Neural crest cell (in vitro differentiated cells): Measurements from ENCODE around the gene OPN1MW3. TPM values are rescaled to one million over a fixed set of nuclear protein-coding genes. Genes with fewer than 3 reads are reported as not detected.
"Not testable (repeated sequence)": the region's sequence is repeated elsewhere in the genome, so short reads cannot be mapped to it uniquely, and the experiment has no call there.

ENCODE experiments used
- DNase-seq: peaks from one replicate; pipeline ENCODE4 v3.0.0; 2021; ENCODE audit warnings: low read depth, mixed read lengths, low spot score
- H3K27ac Mint-ChIP-seq: one replicate; pipeline ENCODE4 v1.8.0; 2021; ENCODE audit warnings: mild to moderate bottlenecking, mixed read lengths; ENCODE audit not compliant: unreplicated experiment
- H3K27me3 Mint-ChIP-seq: 2 replicates; pipeline ENCODE4 v1.8.0; 2021; ENCODE audit warnings: low read depth, mild to moderate bottlenecking, mixed read lengths
- H3K36me3 Mint-ChIP-seq: 2 replicates; pipeline ENCODE4 v1.8.0; 2021; ENCODE audit warnings: low read depth, mild to moderate bottlenecking, mixed read lengths
- H3K4me1 Mint-ChIP-seq: 2 replicates; pipeline ENCODE4 v1.8.0; 2021; ENCODE audit warnings: mixed read lengths
- H3K4me3 Mint-ChIP-seq: one replicate; pipeline ENCODE4 v1.8.0; 2021; ENCODE audit warnings: mild to moderate bottlenecking, mixed read lengths
- H3K9me3 Mint-ChIP-seq: 2 replicates; pipeline ENCODE4 v1.8.0; 2021; ENCODE audit warnings: mixed read lengths
- long read RNA-seq: library from polyadenylated mRNA; unstranded; transcript quantifications from one replicate; pipeline ENCODE4 v2.0.0, GENCODE V29; 2020
- total RNA-seq: library from RNA; stranded (reverse); gene quantifications from 2 replicates; pipeline ENCODE4 v1.2.1, GENCODE V29; 2021

OPN1MW3 gene
- total RNA-seq = not detected in 2 replicates
- long read RNA-seq = 0 reads

DNA sequence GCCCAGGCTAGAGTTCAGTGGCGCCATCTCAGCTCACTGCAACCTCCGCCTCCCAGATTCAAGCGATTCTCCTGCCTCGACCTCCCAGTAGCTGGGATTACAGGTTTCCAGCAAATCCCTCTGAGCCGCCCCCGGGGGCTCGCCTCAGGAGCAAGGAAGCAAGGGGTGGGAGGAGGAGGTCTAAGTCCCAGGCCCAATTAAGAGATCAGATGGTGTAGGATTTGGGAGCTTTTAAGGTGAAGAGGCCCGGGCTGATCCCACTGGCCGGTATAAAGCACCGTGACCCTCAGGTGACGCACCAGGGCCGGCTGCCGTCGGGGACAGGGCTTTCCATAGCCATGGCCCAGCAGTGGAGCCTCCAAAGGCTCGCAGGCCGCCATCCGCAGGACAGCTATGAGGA, at the start of gene OPN1MW3:
Gene OPN1MW3, plus strand, starts transcription at position 301 of the 400 bp plus-strand sequence. Its CDS starts 38 bp downstream, at position 339.
- not testable (repeated sequence) for H3K4me3 Mint-ChIP-seq, DNase-seq, H3K36me3 Mint-ChIP-seq, H3K9me3 Mint-ChIP-seq, H3K27me3 Mint-ChIP-seq, H3K4me1 Mint-ChIP-seq, H3K27ac Mint-ChIP-seq

- H3K4me3 Mint-ChIP-seq, H3K27me3 Mint-ChIP-seq, H3K27ac Mint-ChIP-seq, H3K4me1 Mint-ChIP-seq, H3K9me3 Mint-ChIP-seq, H3K36me3 Mint-ChIP-seq, DNase-seq: not testable (repeated sequence)
These were observed 47.5 kb upstream of the OPN1MW3 start for GRCh38 chrX:154209670-154210418.

DNA sequence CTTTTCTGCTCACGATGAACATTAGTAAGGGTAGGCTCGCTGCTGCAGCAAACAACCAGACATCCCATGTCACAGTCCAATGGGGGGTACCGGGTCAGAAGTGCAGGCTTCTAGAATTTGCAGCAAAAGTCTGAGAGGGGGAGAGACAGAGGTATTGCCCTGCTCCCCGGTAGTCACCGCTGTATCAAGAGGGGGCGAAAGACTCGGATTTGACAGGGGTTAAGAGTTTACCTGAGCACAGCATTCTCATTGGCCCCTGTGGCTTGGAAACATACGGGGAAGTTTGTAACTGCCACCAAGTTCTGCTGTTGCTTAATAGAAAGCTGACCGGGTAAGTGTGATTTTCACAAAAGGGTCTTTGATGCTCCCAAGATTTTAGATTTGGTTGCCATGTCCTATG, 46.3 kb upstream of the OPN1MW3 start:
- not testable (repeated sequence) for H3K4me1 Mint-ChIP-seq, H3K27ac Mint-ChIP-seq, H3K27me3 Mint-ChIP-seq, DNase-seq, H3K9me3 Mint-ChIP-seq, H3K36me3 Mint-ChIP-seq, H3K4me3 Mint-ChIP-seq

DNA sequence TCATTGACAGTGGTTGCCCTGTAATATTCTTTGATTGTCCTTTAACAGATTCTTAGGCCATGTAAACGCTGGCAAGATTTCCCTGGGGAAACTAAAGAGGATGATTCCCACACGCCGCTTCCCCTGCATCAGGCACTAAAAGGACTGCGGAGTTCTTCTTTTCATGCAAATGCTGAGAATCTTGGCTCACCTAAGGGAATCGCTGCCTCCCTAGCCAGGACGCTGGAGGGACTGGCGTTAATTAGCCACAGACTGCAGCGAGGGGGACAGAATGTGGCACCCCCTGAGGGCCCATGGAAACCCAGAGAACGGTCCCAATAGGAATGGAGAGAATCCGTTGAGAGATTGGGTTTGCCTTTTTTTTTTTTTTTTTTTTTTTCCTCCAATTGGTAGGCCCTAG, 45.9 kb upstream of the OPN1MW3 start:
- DNase-seq, H3K4me3 Mint-ChIP-seq: not testable (repeated sequence)

DNA sequence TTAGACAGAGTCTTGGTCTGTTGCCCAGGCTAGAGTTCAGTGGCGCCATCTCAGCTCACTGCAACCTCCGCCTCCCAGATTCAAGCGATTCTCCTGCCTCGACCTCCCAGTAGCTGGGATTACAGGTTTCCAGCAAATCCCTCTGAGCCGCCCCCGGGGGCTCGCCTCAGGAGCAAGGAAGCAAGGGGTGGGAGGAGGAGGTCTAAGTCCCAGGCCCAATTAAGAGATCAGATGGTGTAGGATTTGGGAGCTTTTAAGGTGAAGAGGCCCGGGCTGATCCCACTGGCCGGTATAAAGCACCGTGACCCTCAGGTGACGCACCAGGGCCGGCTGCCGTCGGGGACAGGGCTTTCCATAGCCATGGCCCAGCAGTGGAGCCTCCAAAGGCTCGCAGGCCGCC, 37.9 kb upstream of the OPN1MW3 start, which contains the start of gene OPN1MW2:
Gene OPN1MW2, plus strand, starts transcription at position 301 of the 400 bp plus-strand sequence. Its CDS starts 60 bp downstream, at position 361.
- H3K9me3 Mint-ChIP-seq, H3K36me3 Mint-ChIP-seq, H3K27ac Mint-ChIP-seq, H3K4me1 Mint-ChIP-seq, DNase-seq, H3K4me3 Mint-ChIP-seq, H3K27me3 Mint-ChIP-seq: not testable (repeated sequence)

More for the DNA sequence above, 45.9 kb upstream of the OPN1MW3 start:
- not testable (repeated sequence) for H3K36me3 Mint-ChIP-seq, H3K27ac Mint-ChIP-seq, H3K4me1 Mint-ChIP-seq, H3K27me3 Mint-ChIP-seq, H3K9me3 Mint-ChIP-seq

DNA sequence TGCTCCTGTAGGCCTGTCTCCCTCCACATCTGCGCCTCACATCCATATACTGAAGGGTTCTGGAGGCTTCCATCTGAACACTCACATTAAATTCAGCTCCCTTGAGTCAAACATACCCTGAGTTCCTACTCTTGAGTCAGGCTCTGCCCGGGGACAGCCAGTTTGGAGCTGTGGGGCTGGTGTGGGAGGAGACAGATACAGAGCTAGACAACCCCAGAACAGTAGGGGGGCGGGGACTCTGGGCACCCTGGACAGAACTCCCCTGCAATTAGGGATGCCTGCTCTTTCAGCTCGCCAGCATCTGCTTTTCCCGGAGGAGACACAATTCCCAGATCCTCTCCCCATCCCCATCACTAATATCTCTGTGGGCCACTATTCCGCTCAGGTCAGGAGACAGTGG, 32.1 kb upstream of the OPN1MW3 start:
- not testable (repeated sequence) for H3K9me3 Mint-ChIP-seq, H3K27ac Mint-ChIP-seq, H3K4me3 Mint-ChIP-seq, H3K4me1 Mint-ChIP-seq, DNase-seq, H3K27me3 Mint-ChIP-seq, H3K36me3 Mint-ChIP-seq

DNA sequence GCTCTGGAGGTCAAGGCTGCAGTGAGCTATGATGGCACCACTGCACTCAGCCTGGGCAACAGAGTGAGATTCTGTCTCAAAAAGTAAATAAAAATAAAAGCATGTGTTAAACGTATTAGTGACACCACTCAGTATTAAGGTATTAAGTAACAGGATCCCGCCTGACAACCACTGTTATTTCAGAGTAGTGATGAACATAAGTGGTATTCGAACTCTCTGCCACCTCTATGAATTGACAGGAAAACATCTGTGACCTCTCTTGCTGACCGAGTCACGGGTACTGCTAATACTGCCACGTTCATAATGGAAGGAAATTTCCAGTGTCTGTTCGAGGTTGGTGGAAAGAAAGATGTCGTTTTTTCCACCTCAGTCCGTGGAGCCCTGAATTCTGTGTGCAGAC, 30.7 kb upstream of the OPN1MW3 start:
- H3K27me3 Mint-ChIP-seq, H3K36me3 Mint-ChIP-seq, DNase-seq, H3K9me3 Mint-ChIP-seq, H3K4me1 Mint-ChIP-seq, H3K4me3 Mint-ChIP-seq, H3K27ac Mint-ChIP-seq: not testable (repeated sequence)

DNA sequence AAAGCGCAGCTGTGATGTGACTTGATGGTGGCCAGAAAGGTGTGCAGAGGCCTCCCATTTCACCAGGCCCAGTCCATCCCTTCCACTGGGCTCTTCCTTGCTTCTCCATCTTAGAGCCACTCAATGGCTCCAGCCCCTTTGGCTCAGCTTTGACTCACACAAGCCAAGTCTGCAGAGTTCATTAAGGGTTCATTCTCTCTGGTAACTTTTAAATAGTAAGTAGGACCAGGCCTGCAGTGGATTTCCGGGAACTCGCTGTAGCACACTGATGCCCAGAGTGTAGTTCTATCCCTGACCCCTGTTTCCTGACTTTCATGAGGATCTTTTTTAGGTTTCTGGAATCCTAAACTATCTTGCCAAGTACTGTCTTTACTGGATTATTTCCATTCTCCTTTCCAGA, 25.9 kb upstream of the OPN1MW3 start:
- not testable (repeated sequence) for H3K27me3 Mint-ChIP-seq, H3K9me3 Mint-ChIP-seq, H3K4me1 Mint-ChIP-seq, DNase-seq, H3K4me3 Mint-ChIP-seq, H3K27ac Mint-ChIP-seq, H3K36me3 Mint-ChIP-seq

DNA sequence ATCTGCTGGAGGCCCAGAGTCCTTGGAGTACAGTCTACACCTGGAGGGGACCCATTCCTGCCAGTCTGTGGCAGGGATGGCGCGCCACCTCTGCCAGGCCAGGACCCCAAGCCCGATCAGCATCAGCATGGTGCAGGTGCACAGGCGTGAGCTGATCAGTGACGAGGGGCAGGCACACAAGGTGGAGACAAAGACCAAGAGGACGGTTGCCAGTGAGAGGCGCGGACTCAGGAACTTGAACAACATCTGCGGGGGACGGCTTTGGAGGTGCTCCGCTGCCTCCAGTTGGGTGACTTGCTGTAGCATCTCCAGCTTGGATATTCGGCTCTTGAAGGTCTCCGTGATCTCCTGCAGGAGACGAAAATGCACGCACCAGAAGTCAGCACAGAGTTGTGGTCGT, 23.8 kb upstream of the OPN1MW3 start:
- H3K4me1 Mint-ChIP-seq, H3K9me3 Mint-ChIP-seq, H3K27ac Mint-ChIP-seq, H3K36me3 Mint-ChIP-seq, DNase-seq, H3K27me3 Mint-ChIP-seq, H3K4me3 Mint-ChIP-seq: not testable (repeated sequence)

DNA sequence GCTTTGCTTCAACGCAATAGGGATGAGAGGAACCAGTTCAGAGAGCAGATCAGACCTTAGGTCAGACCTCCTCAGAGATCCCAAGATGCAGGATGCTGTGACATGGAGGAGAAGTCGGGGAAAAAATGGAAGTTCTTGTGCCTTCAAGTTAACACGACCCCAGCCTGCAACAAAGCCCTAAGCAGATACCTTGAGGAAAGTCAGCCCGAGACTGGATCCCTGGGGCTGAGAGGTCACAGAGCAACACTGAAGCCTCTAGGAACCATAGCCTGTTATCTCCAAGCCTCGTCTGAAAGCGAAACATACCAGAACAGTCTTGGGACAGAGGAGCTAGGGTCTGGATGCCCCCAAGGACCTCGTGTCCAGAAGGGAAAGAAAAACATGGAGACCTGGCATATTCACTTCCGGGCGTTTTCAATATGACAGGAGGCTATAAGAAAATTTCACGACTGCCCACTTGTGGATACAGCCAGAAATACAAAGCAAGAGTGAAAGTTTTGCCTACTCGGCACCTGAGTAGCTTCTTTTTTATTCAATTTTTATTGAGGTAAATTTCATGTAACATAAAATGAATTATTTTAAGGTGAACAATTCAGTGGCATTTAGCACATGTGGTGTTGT, 18.3 kb upstream of the OPN1MW3 start:
- not testable (repeated sequence) for H3K4me1 Mint-ChIP-seq, DNase-seq, H3K36me3 Mint-ChIP-seq, H3K27me3 Mint-ChIP-seq, H3K27ac Mint-ChIP-seq, H3K9me3 Mint-ChIP-seq, H3K4me3 Mint-ChIP-seq

DNA sequence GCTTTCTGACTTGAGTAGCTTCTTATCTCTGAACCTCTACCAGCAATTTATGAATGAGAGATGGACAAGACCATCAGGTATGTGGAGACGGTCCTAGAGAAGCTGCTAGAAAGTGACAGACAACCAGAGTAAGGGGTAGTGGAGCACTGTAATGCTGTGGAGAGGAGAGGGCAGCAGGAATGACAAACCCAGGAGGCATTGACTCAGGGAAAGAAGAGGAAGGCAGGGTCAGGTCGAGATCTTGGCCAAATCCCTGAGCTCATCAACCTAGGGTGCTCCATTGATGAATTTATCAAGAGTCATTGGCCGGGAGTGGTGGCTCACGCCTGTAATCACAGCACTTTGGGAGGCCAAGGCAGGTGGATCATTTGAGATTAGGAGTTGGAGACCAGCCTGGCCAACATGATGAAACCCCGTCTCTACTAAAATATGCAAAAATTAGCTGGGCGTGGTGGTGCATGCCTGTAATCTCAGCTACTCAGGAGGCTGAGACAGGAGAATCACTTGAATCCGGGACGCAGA, 17.3 kb upstream of the OPN1MW3 start:
- not testable (repeated sequence) for H3K4me1 Mint-ChIP-seq, H3K27ac Mint-ChIP-seq, DNase-seq, H3K4me3 Mint-ChIP-seq, H3K27me3 Mint-ChIP-seq, H3K9me3 Mint-ChIP-seq, H3K36me3 Mint-ChIP-seq

DNA sequence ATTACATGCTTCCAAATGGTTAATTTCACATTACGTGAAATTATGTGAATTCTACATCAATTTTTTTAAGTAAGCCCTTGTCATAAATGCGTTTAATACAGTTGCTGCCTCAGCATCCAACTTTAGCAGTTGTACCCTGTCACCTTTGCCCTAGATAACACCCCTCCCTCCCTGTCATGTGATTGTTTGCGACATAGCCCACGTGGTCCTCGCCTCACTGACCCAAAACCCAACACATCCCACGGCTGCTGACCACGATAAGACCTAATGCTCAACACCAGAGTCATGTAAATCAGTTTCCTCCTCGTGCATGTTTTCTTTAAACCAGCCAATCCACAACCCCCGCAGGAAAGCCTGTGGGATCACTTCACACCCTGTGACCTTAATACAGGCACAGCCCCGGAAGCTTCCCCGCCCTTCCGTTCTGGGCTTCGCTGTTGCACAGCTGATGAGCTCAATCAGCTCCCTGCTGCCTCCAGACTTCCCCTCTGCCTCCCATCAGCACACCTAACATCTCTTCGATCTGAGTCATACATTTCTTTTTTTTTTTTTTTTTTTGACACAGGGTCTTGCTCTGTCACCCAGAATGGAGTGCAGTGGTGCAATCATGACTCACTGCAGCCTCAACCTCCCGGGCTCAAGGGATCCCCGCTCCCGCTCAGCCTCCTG, 9.9 kb upstream of the OPN1MW3 start:
- not testable (repeated sequence) for H3K4me3 Mint-ChIP-seq, H3K9me3 Mint-ChIP-seq, H3K27me3 Mint-ChIP-seq, H3K4me1 Mint-ChIP-seq, DNase-seq, H3K27ac Mint-ChIP-seq, H3K36me3 Mint-ChIP-seq

DNA sequence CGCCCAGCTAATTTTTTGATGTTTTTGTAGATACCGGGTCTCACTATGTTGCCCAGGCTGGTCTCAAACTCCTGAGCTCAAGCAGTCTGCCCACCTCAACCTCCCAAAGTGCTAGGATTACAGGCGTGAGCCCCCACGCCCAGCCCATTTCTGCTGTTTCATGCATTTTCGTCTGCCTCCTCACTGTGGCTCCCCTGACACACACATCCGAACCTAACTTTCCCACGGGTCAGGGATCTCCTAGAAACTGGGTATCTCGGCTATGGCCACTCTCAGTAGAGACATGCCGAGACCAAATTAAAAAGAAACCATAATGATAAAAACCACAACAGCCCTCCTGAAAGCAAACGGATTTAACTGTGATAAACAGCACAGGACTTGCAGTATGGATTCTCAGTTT, 9.3 kb upstream of the OPN1MW3 start:
- H3K27ac Mint-ChIP-seq, H3K36me3 Mint-ChIP-seq, H3K9me3 Mint-ChIP-seq, H3K4me3 Mint-ChIP-seq, DNase-seq, H3K4me1 Mint-ChIP-seq, H3K27me3 Mint-ChIP-seq: not testable (repeated sequence)
